Transverse colon (tissue), 4 donors: ENCODE results near the gene CYRIA. TPM values are rescaled to one million over a fixed set of nuclear protein-coding genes. Genes with fewer than 3 reads are reported as not detected.

Source experiments
- DNase-seq: peaks from one replicate; pipeline ENCODE4 v3.0.0-alpha.2; 2019
- H3K27ac ChIP-seq, 4 donors: fragments of 200-600 bp; sonication (generic); 2 replicates each; pipeline ENCODE4 v1.5.1; 2016 to 2018; ENCODE audit warnings: inconsistent platforms in 4 of 4
- H3K27me3 ChIP-seq: fragments of 200-600 bp; sonication (generic); 2 replicates; pipeline ENCODE4 v1.5.1; 2017; ENCODE audit warnings: inconsistent platforms
- H3K36me3 ChIP-seq, 4 donors: fragments of 200-600 bp; sonication (generic); 2 replicates each; pipeline ENCODE4 v1.5.1; 2017 to 2019; ENCODE audit warnings: inconsistent platforms in 4 of 4
- H3K4me1 ChIP-seq, 4 donors: fragments of 200-600 bp; sonication (generic); 2 replicates each; pipeline ENCODE4 v1.5.1; 2017 to 2020; ENCODE audit warnings: inconsistent platforms in 4 of 4
- H3K4me3 ChIP-seq, 4 donors: fragments of 200-600 bp; sonication (generic); 1 replicate in 1 of 4; 2 replicates in 3 of 4; pipeline versions ENCODE4 v1.5.1 to v1.6.1; 2017 to 2019; ENCODE audit warnings: inconsistent platforms in 4 of 4
- H3K9me3 ChIP-seq, 2 donors: fragments of 200-600 bp; sonication (generic); 2 replicates each; pipeline ENCODE4 v1.5.1; 2017 to 2019; ENCODE audit warnings: inconsistent platforms in 2 of 2
- EP300 ChIP-seq: sonication (generic); formaldehyde crosslinking; IDR thresholded peaks from one replicate; pipeline ENCODE4 v1.6.1; 2017; ENCODE audit warnings: antibody characterized with exemption, low read depth
- POLR2A ChIP-seq: fragments of 450-650 bp; IDR thresholded peaks from one replicate; pipeline ENCODE4 v1.6.1; 2016; ENCODE audit warnings: antibody characterized with exemption, mild to moderate bottlenecking, moderate library complexity
- POLR2AphosphoS5 ChIP-seq, 3 donors: sonication (generic); formaldehyde crosslinking; IDR thresholded peaks; one replicate each; pipeline ENCODE4 v1.6.1; 2016; ENCODE audit warnings: antibody characterized with exemption in 3 of 3
- WGBS, 2 donors: methylation state at CpG; one replicate each; pipeline ENCODE4 v1.1.5; 2018; ENCODE audit warnings: low coverage in 1 of 2; 5-methylcytosine and 5-hydroxymethylcytosine counted together
- in situ Hi-C, 4 donors: fragments of 200-750 bp; cut with MboI; loops; one replicate each; pipeline versions ENCODE4 v1.15.0 to v1.15.1; 2017; ENCODE audit warnings: low sequenced_read_pairs in 3 of 4, low pct_ligation_motif_present in 1 of 4, low pct_unique_long_range_greater_than_20kb in 1 of 4
- intact Hi-C: fragments of 100-400 bp; cut with DNase I; formaldehyde crosslinking; loops from one replicate; pipeline ENCODE4 v1.15.1; 2023; ENCODE audit warnings: low total_unique reads
- total RNA-seq, 4 donors: library from RNA; depleted of rRNA; stranded (reverse); fragments of >200 nt; gene quantifications; one replicate each; pipeline ENCODE4 v1.1.0, GENCODE V29; 2016
- TF ChIP-seq, protein P1 (sequence below), 5 experiments: fragments of 200-600 bp in 3 of 5; fragments of 450-650 bp in 2 of 5; sonication (generic) in 3 of 5; IDR thresholded peaks; 1 replicate in 2 of 5; 2 replicates in 3 of 5; pipeline ENCODE4 v1.5.1; 2016 to 2017; ENCODE audit warnings: antibody characterized with exemption in 5 of 5, inconsistent platforms in 3 of 5, mild to moderate bottlenecking in 2 of 5, moderate library complexity in 1 of 5

The CYRIA gene
- total RNA-seq, 4 donors from 2014 or later, result 0.20 to 8.4 (median 2.6) TPM

DNA sequence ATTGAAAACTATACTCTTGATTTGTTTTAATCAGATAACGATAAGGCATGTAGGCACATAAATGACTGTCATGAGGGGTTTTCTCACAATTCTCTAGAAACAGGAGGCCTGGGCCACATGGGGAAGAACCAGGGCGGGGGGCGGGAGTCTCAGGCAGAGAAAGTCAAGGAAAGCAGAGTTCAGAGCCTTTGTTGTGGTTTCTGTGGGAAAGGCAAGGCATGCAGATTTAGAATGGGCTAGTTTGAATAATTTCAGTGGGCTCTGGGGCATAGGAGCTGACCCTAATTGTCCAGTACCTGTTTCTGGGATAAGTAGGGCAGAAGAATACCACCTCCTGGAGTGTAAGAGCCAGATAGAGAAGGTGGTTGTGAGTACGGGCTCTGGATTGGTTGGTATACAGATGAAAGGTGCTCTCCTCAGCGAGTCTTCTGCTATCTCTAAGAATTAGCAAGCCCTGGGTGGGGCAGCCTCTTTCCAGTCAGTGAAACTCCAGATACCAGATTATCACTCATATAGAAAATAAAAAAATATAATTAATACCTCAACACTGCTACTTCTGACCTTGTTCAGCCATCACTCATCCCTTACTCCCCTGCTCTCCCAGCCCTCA is 41.5 kb upstream of the CYRIA start:
- no peaks in the 10 kb centered on the region for H3K9me3 ChIP-seq

DNA sequence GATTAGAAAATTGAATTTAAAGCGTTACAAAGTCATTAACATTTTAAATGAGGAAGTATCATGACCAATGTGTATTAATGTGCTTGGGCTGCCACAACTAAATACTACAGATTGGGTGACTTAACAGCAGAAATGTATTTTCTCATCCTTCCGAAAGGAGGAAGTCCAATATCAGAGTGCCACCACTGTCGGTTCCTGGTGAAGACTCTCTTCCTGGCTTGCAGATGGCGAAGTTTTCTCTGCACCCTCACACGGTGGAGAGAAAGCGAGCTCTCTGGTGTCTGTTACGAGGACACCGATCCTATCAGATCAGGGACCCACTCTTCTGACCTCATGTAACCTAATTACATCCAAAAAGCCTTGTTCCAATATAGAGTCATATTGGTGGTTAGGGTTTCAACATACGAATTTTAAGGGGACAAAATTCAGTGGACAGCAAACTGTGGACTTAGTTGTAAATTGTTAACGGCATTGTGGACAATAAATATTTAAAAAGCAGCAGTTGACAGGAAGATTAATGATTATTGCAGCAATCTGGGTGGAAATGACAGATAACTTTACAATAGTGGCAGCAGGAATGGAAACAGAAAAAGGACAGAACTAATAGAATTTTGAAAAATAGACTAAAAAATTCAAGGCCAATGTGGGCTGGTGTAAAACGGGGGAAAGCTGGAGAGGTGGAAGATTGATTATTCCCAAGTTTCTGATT is 35.1 kb upstream of the CYRIA start:
- TF ChIP-seq, protein P1, sequence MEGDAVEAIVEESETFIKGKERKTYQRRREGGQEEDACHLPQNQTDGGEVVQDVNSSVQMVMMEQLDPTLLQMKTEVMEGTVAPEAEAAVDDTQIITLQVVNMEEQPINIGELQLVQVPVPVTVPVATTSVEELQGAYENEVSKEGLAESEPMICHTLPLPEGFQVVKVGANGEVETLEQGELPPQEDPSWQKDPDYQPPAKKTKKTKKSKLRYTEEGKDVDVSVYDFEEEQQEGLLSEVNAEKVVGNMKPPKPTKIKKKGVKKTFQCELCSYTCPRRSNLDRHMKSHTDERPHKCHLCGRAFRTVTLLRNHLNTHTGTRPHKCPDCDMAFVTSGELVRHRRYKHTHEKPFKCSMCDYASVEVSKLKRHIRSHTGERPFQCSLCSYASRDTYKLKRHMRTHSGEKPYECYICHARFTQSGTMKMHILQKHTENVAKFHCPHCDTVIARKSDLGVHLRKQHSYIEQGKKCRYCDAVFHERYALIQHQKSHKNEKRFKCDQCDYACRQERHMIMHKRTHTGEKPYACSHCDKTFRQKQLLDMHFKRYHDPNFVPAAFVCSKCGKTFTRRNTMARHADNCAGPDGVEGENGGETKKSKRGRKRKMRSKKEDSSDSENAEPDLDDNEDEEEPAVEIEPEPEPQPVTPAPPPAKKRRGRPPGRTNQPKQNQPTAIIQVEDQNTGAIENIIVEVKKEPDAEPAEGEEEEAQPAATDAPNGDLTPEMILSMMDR (IDR thresholded peaks at IDR 0.05), result no peak
- TF ChIP-seq POLR2AphosphoS5 (IDR thresholded peaks at IDR 0.05) (no peak), POLR2A (no peak), EP300 (no peak)
- no peaks in the 10 kb centered on the region for H3K36me3 ChIP-seq
- intact Hi-C loops (no loop called here), in situ Hi-C loops (no loop called here)
- no peaks in the 10 kb centered on the region for H3K4me1 ChIP-seq
- no peak overlapping the region for H3K4me3 ChIP-seq
- WGBS, 2 donors, result 57 to 66% methylated on average over 7 to 11 of the region's 11 CpGs
- no peaks in the 10 kb centered on the region for H3K9me3 ChIP-seq
- DNase-seq, result no peak
- no peak overlapping the region for H3K27ac ChIP-seq
- H3K27me3 ChIP-seq, result no peaks in the 10 kb centered on the region

More for the DNA sequence above, 41.5 kb upstream of the CYRIA start:
- Histone ChIP-seq H3K36me3 (no peaks in the 10 kb centered on the region), H3K27ac (no peak overlapping the region), H3K4me1 (no peaks in the 10 kb centered on the region), H3K27me3 (no peaks in the 10 kb centered on the region), H3K4me3 (no peak overlapping the region)
- TF ChIP-seq POLR2A (no peak), EP300 (no peak), POLR2AphosphoS5 (IDR thresholded peaks at IDR 0.05) (no peak)
- TF ChIP-seq, protein P1 (IDR thresholded peaks at IDR 0.05), result no peak
- intact Hi-C loops, result no loop called here
- in situ Hi-C loops, result no loop called here
- no peak for DNase-seq
- 81 to 93% methylated on average over 4 to 5 of the region's 5 CpGs for WGBS, 2 donors

DNA sequence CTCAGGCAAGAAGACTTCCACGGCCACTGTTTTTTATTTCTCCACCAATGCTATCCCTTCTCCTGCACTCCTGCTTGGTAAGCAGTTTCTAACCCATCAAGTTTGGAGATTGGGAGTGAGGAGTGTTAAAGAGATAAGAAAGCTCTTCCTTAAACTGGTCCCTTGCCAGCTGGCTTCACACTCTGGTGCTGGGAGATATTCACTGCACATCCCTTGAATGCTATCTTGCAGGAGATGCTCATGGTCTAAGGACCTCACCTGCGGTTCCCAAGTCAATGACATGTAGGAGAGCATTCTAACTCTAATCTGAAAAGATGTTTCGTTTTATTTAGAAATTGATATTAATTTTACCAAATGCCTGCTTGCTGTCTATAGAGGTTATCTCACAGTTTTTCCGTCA is 28.2 kb upstream of the CYRIA start:
- intact Hi-C loops, result no loop called here
- DNase-seq, result no peak
- no peaks in the 10 kb centered on the region for H3K36me3 ChIP-seq
- H3K9me3 ChIP-seq, result no peaks in the 10 kb centered on the region
- no peak overlapping the region for H3K4me3 ChIP-seq
- TF ChIP-seq, protein P1 (IDR thresholded peaks at IDR 0.05), result no peak
- TF ChIP-seq POLR2AphosphoS5 (IDR thresholded peaks at IDR 0.05) (no peak), EP300 (no peak), POLR2A (no peak)
- H3K4me1 ChIP-seq, result no peaks in the 10 kb centered on the region
- H3K27ac ChIP-seq, result no peak overlapping the region
- WGBS, 2 donors, result 74 to 87% methylated on average over 4 of the region's 4 CpGs
- in situ Hi-C loops, result no loop called here
- no peaks in the 10 kb centered on the region for H3K27me3 ChIP-seq

DNA sequence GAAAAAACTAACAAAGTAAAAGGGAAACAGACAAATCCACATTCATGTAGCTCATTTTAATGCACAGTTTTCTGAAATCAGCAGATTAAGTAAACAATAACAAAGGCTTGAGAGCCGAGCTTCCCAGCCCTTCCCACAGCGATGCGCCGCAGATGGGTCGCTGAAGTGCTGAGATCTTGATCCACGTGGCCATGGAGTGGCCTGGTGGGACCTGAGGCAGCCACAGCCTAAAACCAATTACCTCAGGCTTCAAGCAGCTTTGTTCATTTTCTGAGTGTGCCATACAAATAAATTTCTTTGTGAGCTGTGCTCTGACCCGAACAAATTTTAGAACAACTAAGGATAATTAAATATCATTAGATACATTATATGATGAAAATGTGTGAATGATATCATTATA is 25.6 kb upstream of the CYRIA start:
- no peak for DNase-seq
- intact Hi-C loops, result no loop called here
- WGBS, 2 donors, result 78 to 82% methylated on average over 7 of the region's 7 CpGs
- TF ChIP-seq POLR2AphosphoS5 (IDR thresholded peaks at IDR 0.05) (no peak), POLR2A (no peak), EP300 (no peak)
- TF ChIP-seq, protein P1 (IDR thresholded peaks at IDR 0.05), result no peak
- H3K9me3 ChIP-seq, result no peaks in the 10 kb centered on the region
- in situ Hi-C loops, result no loop called here
- H3K36me3 ChIP-seq, result no peaks in the 10 kb centered on the region
- H3K4me1 ChIP-seq, result no peaks in the 10 kb centered on the region
- H3K27ac ChIP-seq, result no peak overlapping the region
- no peak overlapping the region for H3K4me3 ChIP-seq
- H3K27me3 ChIP-seq, result no peaks in the 10 kb centered on the region
